ENCODE data around the gene DTD1.

DNA sequence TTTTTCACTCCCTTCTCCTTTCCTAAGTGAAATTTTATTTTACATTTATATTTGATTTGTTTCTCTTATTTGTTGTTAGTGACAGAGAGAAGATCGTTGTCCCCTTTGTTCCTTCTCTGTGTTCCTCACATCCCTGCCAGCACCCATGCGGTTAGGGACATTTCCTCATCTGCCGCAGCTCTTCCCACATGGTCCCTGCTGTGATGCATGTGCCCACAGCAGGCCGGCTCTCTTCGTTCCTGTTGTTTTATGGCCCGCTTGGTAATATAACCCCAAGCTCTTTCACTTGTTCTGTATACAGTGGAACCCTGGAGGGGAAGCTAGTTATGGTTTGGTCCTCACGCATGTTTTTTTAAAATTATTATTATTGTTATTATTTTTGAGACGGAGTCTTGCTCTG lies 23.6 kb downstream of the DTD1 start:
- TF ChIP-seq ZNF180 (CRISPR knock-in tag; IDR thresholded peaks at IDR 0.05; ENCODE audit: borderline replicate concordance, low read depth), result no peak
- no peak for TF ChIP-seq NFE2 (CRISPR knock-in tag; IDR thresholded peaks at IDR 0.05)
- TF ChIP-seq, protein P1, sequence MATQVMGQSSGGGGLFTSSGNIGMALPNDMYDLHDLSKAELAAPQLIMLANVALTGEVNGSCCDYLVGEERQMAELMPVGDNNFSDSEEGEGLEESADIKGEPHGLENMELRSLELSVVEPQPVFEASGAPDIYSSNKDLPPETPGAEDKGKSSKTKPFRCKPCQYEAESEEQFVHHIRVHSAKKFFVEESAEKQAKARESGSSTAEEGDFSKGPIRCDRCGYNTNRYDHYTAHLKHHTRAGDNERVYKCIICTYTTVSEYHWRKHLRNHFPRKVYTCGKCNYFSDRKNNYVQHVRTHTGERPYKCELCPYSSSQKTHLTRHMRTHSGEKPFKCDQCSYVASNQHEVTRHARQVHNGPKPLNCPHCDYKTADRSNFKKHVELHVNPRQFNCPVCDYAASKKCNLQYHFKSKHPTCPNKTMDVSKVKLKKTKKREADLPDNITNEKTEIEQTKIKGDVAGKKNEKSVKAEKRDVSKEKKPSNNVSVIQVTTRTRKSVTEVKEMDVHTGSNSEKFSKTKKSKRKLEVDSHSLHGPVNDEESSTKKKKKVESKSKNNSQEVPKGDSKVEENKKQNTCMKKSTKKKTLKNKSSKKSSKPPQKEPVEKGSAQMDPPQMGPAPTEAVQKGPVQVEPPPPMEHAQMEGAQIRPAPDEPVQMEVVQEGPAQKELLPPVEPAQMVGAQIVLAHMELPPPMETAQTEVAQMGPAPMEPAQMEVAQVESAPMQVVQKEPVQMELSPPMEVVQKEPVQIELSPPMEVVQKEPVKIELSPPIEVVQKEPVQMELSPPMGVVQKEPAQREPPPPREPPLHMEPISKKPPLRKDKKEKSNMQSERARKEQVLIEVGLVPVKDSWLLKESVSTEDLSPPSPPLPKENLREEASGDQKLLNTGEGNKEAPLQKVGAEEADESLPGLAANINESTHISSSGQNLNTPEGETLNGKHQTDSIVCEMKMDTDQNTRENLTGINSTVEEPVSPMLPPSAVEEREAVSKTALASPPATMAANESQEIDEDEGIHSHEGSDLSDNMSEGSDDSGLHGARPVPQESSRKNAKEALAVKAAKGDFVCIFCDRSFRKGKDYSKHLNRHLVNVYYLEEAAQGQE (IDR thresholded peaks at IDR 0.05; ENCODE audit: borderline replicate concordance in 1 of 2, low read depth in 1 of 2, low read length in 2 of 2), result no peak
- TF ChIP-seq, protein P2, sequence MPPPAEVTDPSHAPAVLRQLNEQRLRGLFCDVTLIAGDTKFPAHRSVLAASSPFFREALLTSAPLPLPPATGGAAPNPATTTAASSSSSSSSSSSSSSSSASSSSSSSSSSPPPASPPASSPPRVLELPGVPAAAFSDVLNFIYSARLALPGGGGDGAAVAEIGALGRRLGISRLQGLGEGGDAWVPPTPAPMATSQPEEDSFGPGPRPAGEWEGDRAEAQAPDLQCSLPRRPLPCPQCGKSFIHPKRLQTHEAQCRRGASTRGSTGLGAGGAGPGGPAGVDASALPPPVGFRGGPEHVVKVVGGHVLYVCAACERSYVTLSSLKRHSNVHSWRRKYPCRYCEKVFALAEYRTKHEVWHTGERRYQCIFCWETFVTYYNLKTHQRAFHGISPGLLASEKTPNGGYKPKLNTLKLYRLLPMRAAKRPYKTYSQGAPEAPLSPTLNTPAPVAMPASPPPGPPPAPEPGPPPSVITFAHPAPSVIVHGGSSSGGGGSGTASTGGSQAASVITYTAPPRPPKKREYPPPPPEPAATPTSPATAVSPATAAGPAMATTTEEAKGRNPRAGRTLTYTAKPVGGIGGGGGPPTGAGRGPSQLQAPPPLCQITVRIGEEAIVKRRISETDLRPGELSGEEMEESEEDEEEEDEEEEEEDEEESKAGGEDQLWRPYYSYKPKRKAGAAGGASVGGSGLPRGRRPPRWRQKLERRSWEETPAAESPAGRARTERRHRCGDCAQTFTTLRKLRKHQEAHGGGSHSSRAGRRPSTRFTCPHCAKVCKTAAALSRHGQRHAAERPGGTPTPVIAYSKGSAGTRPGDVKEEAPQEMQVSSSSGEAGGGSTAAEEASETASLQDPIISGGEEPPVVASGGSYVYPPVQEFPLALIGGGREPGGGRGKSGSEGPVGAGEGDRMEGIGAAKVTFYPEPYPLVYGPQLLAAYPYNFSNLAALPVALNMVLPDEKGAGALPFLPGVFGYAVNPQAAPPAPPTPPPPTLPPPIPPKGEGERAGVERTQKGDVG (CRISPR knock-in tag; IDR thresholded peaks at IDR 0.05; ENCODE audit: borderline replicate concordance), result no peak
- TF ChIP-seq, protein P3, sequence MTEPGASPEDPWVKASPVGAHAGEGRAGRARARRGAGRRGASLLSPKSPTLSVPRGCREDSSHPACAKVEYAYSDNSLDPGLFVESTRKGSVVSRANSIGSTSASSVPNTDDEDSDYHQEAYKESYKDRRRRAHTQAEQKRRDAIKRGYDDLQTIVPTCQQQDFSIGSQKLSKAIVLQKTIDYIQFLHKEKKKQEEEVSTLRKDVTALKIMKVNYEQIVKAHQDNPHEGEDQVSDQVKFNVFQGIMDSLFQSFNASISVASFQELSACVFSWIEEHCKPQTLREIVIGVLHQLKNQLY (CRISPR knock-in tag; IDR thresholded peaks at IDR 0.05), result no peak
- TF ChIP-seq RFX5 (IDR thresholded peaks at IDR 0.05; ENCODE audit: low read depth, low read length), result no peak
- TF ChIP-seq, protein P4, sequence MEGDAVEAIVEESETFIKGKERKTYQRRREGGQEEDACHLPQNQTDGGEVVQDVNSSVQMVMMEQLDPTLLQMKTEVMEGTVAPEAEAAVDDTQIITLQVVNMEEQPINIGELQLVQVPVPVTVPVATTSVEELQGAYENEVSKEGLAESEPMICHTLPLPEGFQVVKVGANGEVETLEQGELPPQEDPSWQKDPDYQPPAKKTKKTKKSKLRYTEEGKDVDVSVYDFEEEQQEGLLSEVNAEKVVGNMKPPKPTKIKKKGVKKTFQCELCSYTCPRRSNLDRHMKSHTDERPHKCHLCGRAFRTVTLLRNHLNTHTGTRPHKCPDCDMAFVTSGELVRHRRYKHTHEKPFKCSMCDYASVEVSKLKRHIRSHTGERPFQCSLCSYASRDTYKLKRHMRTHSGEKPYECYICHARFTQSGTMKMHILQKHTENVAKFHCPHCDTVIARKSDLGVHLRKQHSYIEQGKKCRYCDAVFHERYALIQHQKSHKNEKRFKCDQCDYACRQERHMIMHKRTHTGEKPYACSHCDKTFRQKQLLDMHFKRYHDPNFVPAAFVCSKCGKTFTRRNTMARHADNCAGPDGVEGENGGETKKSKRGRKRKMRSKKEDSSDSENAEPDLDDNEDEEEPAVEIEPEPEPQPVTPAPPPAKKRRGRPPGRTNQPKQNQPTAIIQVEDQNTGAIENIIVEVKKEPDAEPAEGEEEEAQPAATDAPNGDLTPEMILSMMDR (CRISPR knock-in tag; IDR thresholded peaks at IDR 0.05), result no peak
